SK-N-MC (cell line): Measurements from ENCODE around the gene ARHGEF28.

Experiments
- DNase-seq: peaks from one replicate; pipeline ENCODE4 v3.0.0-alpha.2; 2011; ENCODE audit warnings: low read depth, low spot score
- H3K27ac ChIP-seq: fragments of 200-600 bp; sonication (generic); 2 replicates; pipeline ENCODE4 v1.5.1; 2016; ENCODE audit warnings: mixed run types
- H3K36me3 ChIP-seq: fragments of 200-600 bp; sonication (generic); 2 replicates; pipeline ENCODE4 v1.6.1; 2017; ENCODE audit warnings: antibody characterized with exemption, low read length, mixed read lengths; ENCODE audit not compliant: insufficient read depth
- H3K4me3 ChIP-seq: fragments of 200-600 bp; sonication (generic); 2 replicates; pipeline ENCODE4 v1.5.1; 2016
- H3K9ac ChIP-seq: fragments of 200-600 bp; sonication (generic); 2 replicates; pipeline ENCODE4 v1.8.0; 2017; ENCODE audit warnings: mixed run types, mixed read lengths; ENCODE audit not compliant: insufficient read length
- H3K9me3 ChIP-seq: fragments of 200-600 bp; sonication (generic); 2 replicates; pipeline ENCODE4 v1.6.1; 2017; ENCODE audit warnings: low read depth, mild to moderate bottlenecking, antibody characterized with exemption, low read length, moderate library complexity, mixed read lengths
- EZH2 ChIP-seq: fragments of 200-600 bp; sonication (generic); IDR thresholded peaks from one replicate; pipeline ENCODE4 v1.6.1; 2017; ENCODE audit warnings: antibody characterized with exemption
- FOXP2 ChIP-seq: optimal IDR thresholded peaks from 2 replicates; pipeline ENCODE3; 2011; ENCODE audit warnings: mild to moderate bottlenecking, moderate library complexity; ENCODE audit not compliant: insufficient read depth; ENCODE audit errors: extremely low read length, control extremely low read depth
- POLR2AphosphoS5 ChIP-seq: IDR thresholded peaks from 2 replicates; pipeline ENCODE4 v1.6.1; 2012; ENCODE audit warnings: mild to moderate bottlenecking, low read depth, low read length, borderline replicate concordance

The ARHGEF28 gene

GRCh38 chr5:73821003-73821402 is 195.0 kb downstream of the ARHGEF28 start:
- Histone ChIP-seq H3K36me3 (no peaks in the 10 kb centered on the region), H3K9me3 (no peaks in the 10 kb centered on the region), H3K9ac (no peak overlapping the region), H3K27ac (no peak overlapping the region), H3K4me3 (no peak overlapping the region)
- TF ChIP-seq POLR2AphosphoS5 (no peak), FOXP2 (no peak), EZH2 (no peak)
- no peak for DNase-seq

- Histone ChIP-seq H3K4me3 (no peak overlapping the region), H3K9me3 (no peaks in the 10 kb centered on the region), H3K9ac (no peak overlapping the region), H3K36me3 (no peaks in the 10 kb centered on the region), H3K27ac (no peak overlapping the region)
- no peak for DNase-seq
- TF ChIP-seq EZH2 (no peak), FOXP2 (no peak), POLR2AphosphoS5 (no peak)
Measured at GRCh38 chr5:73822278-73822988, 196.4 kb downstream of the ARHGEF28 start.

- Histone ChIP-seq H3K36me3 (no peaks in the 10 kb centered on the region), H3K4me3 (no peak overlapping the region), H3K9me3 (no peaks in the 10 kb centered on the region), H3K27ac (no peak overlapping the region), H3K9ac (no peak overlapping the region)
- TF ChIP-seq POLR2AphosphoS5 (no peak), FOXP2 (no peak), EZH2 (no peak)
- DNase-seq, result no peak
Measured at GRCh38 chr5:73822989-73823339, 197.0 kb downstream of the ARHGEF28 start.

GRCh38 chr5:73823508-73823925 is 197.5 kb downstream of the ARHGEF28 start:
- Histone ChIP-seq H3K36me3 (no peaks in the 10 kb centered on the region), H3K4me3 (no peak overlapping the region), H3K9me3 (no peaks in the 10 kb centered on the region), H3K27ac (no peak overlapping the region), H3K9ac (no peak overlapping the region)
- TF ChIP-seq FOXP2, result no peak
- no peak for TF ChIP-seq POLR2AphosphoS5
- no peak for TF ChIP-seq EZH2
- DNase-seq, result no peak

- Histone ChIP-seq H3K9ac (no peak overlapping the region), H3K36me3 (no peaks in the 10 kb centered on the region), H3K27ac (no peak overlapping the region), H3K9me3 (no peaks in the 10 kb centered on the region), H3K4me3 (no peak overlapping the region)
- TF ChIP-seq POLR2AphosphoS5 (no peak), FOXP2 (no peak), EZH2 (no peak)
- DNase-seq, result no peak
Measured at GRCh38 chr5:73825199-73825598, 199.2 kb downstream of the ARHGEF28 start.

- TF ChIP-seq FOXP2 (no peak), EZH2 (no peak), POLR2AphosphoS5 (no peak)
- Histone ChIP-seq H3K9ac (no peak overlapping the region), H3K4me3 (no peak overlapping the region), H3K27ac (no peak overlapping the region), H3K9me3 (no peaks in the 10 kb centered on the region), H3K36me3 (no peaks in the 10 kb centered on the region)
- no peak for DNase-seq
Measured at GRCh38 chr5:73825736-73826135, 199.7 kb downstream of the ARHGEF28 start.

GRCh38 chr5:73826301-73827105 is 200.5 kb downstream of the ARHGEF28 start:
- no peaks in the 10 kb centered on the region for H3K9me3 ChIP-seq
- H3K4me3 ChIP-seq, result no peak overlapping the region
- H3K27ac ChIP-seq, result no peak overlapping the region
- H3K36me3 ChIP-seq, result no peaks in the 10 kb centered on the region
- DNase-seq, result no peak
- H3K9ac ChIP-seq, result no peak overlapping the region
- no peak for TF ChIP-seq POLR2AphosphoS5
- no peak for TF ChIP-seq EZH2
- TF ChIP-seq FOXP2, result no peak

GRCh38 chr5:73827106-73827450 is 201.1 kb downstream of the ARHGEF28 start:
- no peaks in the 10 kb centered on the region for H3K9me3 ChIP-seq
- H3K9ac ChIP-seq, result no peak overlapping the region
- no peak for DNase-seq
- no peaks in the 10 kb centered on the region for H3K36me3 ChIP-seq
- no peak overlapping the region for H3K4me3 ChIP-seq
- no peak for TF ChIP-seq FOXP2
- no peak for TF ChIP-seq EZH2
- no peak overlapping the region for H3K27ac ChIP-seq

- no peak for DNase-seq
- H3K4me3 ChIP-seq, result no peak overlapping the region
- no peak overlapping the region for H3K9ac ChIP-seq
- no peaks in the 10 kb centered on the region for H3K9me3 ChIP-seq
- no peaks in the 10 kb centered on the region for H3K36me3 ChIP-seq
- no peak overlapping the region for H3K27ac ChIP-seq
- TF ChIP-seq FOXP2 (no peak), POLR2AphosphoS5 (no peak), EZH2 (no peak)
Measured at GRCh38 chr5:73828465-73828864, 202.5 kb downstream of the ARHGEF28 start.
